ENCODE measurements around the gene ZNRF4. TPM values are rescaled to one million over a fixed set of nuclear protein-coding genes. Genes with fewer than 3 reads are reported as not detected.
A peak's percentile ranks its signal among the peaks of the same experiment; 100 is the strongest.

Gene ZNRF4
- total RNA-seq, 2 donors from 2014 or later, result not detected

DNA sequence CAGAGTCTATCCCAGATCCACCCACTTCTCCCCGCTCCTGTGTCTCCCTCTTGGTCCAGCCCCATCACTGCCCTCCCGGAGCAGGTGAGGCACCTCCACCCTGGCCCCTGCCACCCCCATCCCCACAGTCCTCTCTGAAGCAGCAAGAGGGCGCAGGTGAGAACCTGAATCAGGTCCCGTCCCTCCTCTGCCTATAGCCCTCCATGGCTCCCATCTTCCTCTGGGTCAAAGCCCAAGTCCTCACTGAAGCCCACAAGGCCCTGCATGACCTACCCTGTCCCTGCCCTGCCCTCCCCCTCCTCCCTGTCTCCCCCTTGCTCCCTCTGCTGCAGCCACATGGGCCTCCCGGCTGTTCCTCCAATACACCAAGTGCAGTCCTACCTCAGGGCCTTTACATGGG lies 10.8 kb upstream of the ZNRF4 start:
- H3K4me1 Mint-ChIP-seq, result no peaks in the 10 kb centered on the region
- WGBS, 2 experiments (ENCODE audit: insufficient coverage in 1 of 2, insufficient read length in 1 of 2), result 88 to 100% methylated on average over 1 to 5 of the region's 5 CpGs
- no peak overlapping the region for H3K27ac Mint-ChIP-seq

GRCh38 chr19:5445071-5445470 lies 10.1 kb upstream of the ZNRF4 start:
- no peak overlapping the region for H3K27ac Mint-ChIP-seq
- H3K9me3 ChIP-seq (ENCODE audit: control insufficient read depth, low read length), result no peaks in the 10 kb centered on the region
- H3K4me3 Mint-ChIP-seq, result no peak overlapping the region
- no peaks in the 10 kb centered on the region for H3K27me3 ChIP-seq (ENCODE audit: control insufficient read depth, insufficient read depth, low read length, poor library complexity, severe bottlenecking)
- 41% methylated on average over 1 of the region's 2 CpGs; no CpG with 5 or more reads in 1 of the 2 experiments for WGBS, 2 experiments (ENCODE audit: insufficient coverage in 1 of 2, insufficient read length in 1 of 2)
- H3K27ac ChIP-seq (ENCODE audit: low read depth, low read length), result no peak overlapping the region
- H3K9ac ChIP-seq (ENCODE audit: extremely low read depth, low read length, poor library complexity, severe bottlenecking), result no peak overlapping the region
- DNase-seq, result no peak
- H3K9me3 Mint-ChIP-seq, result no peaks in the 10 kb centered on the region
- H3K4me1 ChIP-seq (ENCODE audit: control insufficient read depth, insufficient read depth, low read length), result no peaks in the 10 kb centered on the region
- no peak overlapping the region for H3K4me3 ChIP-seq (ENCODE audit: low read length)
- no peaks in the 10 kb centered on the region for H3K36me3 ChIP-seq (ENCODE audit: control insufficient read depth, insufficient read depth, low read length)
- H3K27me3 Mint-ChIP-seq (ENCODE audit: insufficient read depth), result peaks cover 52% of the 10 kb centered on the region
- TF ChIP-seq CTCF (conservative IDR thresholded peaks at IDR 0.05), result no peak
- H3K4me1 Mint-ChIP-seq, result no peaks in the 10 kb centered on the region
- H3K36me3 Mint-ChIP-seq (ENCODE audit: low read depth), result no peaks in the 10 kb centered on the region

More for the DNA sequence above, 10.8 kb upstream of the ZNRF4 start:
- peak; percentile 26 for TF ChIP-seq CTCF (conservative IDR thresholded peaks at IDR 0.05)
- Histone ChIP-seq H3K4me3 (ENCODE audit: low read length) (no peak overlapping the region), H3K27me3 (ENCODE audit: control insufficient read depth, insufficient read depth, low read length, poor library complexity, severe bottlenecking) (no peaks in the 10 kb centered on the region), H3K9ac (ENCODE audit: extremely low read depth, low read length, poor library complexity, severe bottlenecking) (no peak overlapping the region), H3K36me3 (ENCODE audit: control insufficient read depth, insufficient read depth, low read length) (no peaks in the 10 kb centered on the region), H3K4me1 (ENCODE audit: control insufficient read depth, insufficient read depth, low read length) (no peaks in the 10 kb centered on the region), H3K27ac (ENCODE audit: low read depth, low read length) (no peak overlapping the region), H3K9me3 (ENCODE audit: control insufficient read depth, low read length) (no peaks in the 10 kb centered on the region)
- Mint-ChIP-seq H3K36me3 (ENCODE audit: low read depth) (no peaks in the 10 kb centered on the region), H3K9me3 (no peaks in the 10 kb centered on the region), H3K27me3 (ENCODE audit: insufficient read depth) (peaks cover 50% of the 10 kb centered on the region), H3K4me3 (no peak overlapping the region)
- DNase-seq, result no peak

DNA sequence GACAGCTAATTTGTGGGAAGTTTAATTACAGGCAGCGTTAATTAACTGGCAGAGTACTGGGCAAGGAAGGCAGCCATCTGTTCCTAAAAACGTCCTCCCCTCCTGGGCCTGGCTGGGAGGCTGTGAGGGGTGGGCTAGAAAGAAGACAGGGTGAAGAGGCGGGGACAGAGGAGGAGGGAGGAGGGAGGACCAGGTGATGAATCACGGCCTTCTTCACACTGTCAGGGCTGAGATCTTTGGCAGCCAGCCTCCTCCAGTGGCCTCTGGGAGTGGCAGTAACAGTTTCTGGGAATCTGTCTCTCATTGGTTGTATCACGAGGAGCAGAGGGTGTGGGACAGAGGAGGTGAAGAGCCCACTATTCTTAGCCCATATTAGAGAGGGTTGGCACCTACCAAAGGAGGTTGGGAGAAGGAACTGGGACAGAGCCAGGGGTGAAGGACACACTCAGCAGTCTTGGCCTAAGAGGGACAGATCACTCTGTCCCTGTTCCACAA lies 9.6 kb upstream of the ZNRF4 start:
- no peaks in the 10 kb centered on the region for H3K4me1 Mint-ChIP-seq
- peaks cover 51% of the 10 kb centered on the region for H3K27me3 Mint-ChIP-seq (ENCODE audit: insufficient read depth)
- WGBS, 2 experiments (ENCODE audit: insufficient coverage in 1 of 2, insufficient read length in 1 of 2), result 17 to 73% methylated on average over 1 to 5 of the region's 5 CpGs
- H3K27me3 ChIP-seq (ENCODE audit: control insufficient read depth, insufficient read depth, low read length, poor library complexity, severe bottlenecking), result no peaks in the 10 kb centered on the region
- H3K9me3 Mint-ChIP-seq, result no peaks in the 10 kb centered on the region
- H3K36me3 ChIP-seq (ENCODE audit: control insufficient read depth, insufficient read depth, low read length), result no peaks in the 10 kb centered on the region
- H3K4me3 Mint-ChIP-seq, result no peak overlapping the region
- H3K27ac ChIP-seq (ENCODE audit: low read depth, low read length), result no peak overlapping the region
- no peak for TF ChIP-seq CTCF (conservative IDR thresholded peaks at IDR 0.05)
- no peak for DNase-seq
- H3K9ac ChIP-seq (ENCODE audit: extremely low read depth, low read length, poor library complexity, severe bottlenecking), result no peak overlapping the region
- no peaks in the 10 kb centered on the region for H3K9me3 ChIP-seq (ENCODE audit: control insufficient read depth, low read length)
- no peak overlapping the region for H3K27ac Mint-ChIP-seq
- no peak overlapping the region for H3K4me3 ChIP-seq (ENCODE audit: low read length)
- no peaks in the 10 kb centered on the region for H3K36me3 Mint-ChIP-seq (ENCODE audit: low read depth)
- H3K4me1 ChIP-seq (ENCODE audit: control insufficient read depth, insufficient read depth, low read length), result no peaks in the 10 kb centered on the region
